ENCODE data around the gene CLEC10A. TPM values are rescaled to one million over a fixed set of nuclear protein-coding genes. Genes with fewer than 3 reads are reported as not detected.
"Not testable (repeated sequence)": the region's sequence is repeated elsewhere in the genome, so short reads cannot be mapped to it uniquely, and the experiment has no call there.

CLEC10A gene
- total and polyA plus RNA-seq, 2 experiments from 2014 or later, result 0.21 to 0.37 TPM

- WGBS (ENCODE audit: low lambda C conversion rate, missing lambda C conversion rate), result 96% methylated on average over 5 of the region's 5 CpGs
- no peaks in the 10 kb centered on the region for H3K4me1 ChIP-seq (ENCODE audit: insufficient read depth)
- H2AFZ ChIP-seq, result no peak overlapping the region
- DNase-seq (ENCODE audit: low spot score), result no peak
- H3K36me3 ChIP-seq (replicated peaks; ENCODE audit: insufficient read depth, low read depth), result no peaks in the 10 kb centered on the region
- no peak overlapping the region for H3K4me3 ChIP-seq
- no peak overlapping the region for H3K27ac ChIP-seq
- no peaks in the 10 kb centered on the region for H3K9me2 ChIP-seq (replicated peaks; ENCODE audit: insufficient read depth)
- no peaks in the 10 kb centered on the region for H4K20me1 ChIP-seq (ENCODE audit: insufficient read depth, poor library complexity, severe bottlenecking)
- no peak overlapping the region for H3K4me2 ChIP-seq
- no peaks in the 10 kb centered on the region for H3K9me3 ChIP-seq (ENCODE audit: low read depth)
- no peak for TF ChIP-seq EZH2 (IDR thresholded peaks at IDR 0.05; ENCODE audit: borderline replicate concordance)
- no peak for TF ChIP-seq CTCF (IDR thresholded peaks at IDR 0.05; ENCODE audit: poor library complexity)
- no peak for TF ChIP-seq EZH2phosphoT487 (IDR thresholded peaks at IDR 0.05; ENCODE audit: low read depth, severe bottlenecking, unreplicated experiment)
- H3K27me3 ChIP-seq, result no peaks in the 10 kb centered on the region
- no peaks in the 10 kb centered on the region for H3K79me2 ChIP-seq
Measured at GRCh38 chr17:7124923-7125322, 44.9 kb upstream of the CLEC10A start.

DNA sequence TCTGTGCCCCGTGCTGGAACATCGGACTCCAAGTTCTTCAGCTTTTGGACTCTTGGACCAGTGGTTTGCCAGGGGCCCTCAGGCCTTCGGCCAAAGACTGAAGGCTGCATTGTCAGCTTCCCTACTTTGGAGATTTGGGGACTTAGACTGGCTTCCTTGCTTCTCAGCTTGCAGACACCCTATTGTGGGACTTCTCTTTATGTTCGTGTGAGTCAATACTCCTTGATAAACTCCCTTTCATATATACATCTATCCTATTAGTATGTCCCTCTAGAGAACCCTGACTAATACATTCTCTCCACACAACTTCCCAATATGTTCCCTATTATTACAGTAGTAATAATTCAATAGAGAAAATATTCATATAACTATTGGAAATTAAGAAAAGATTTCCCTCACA is 43.8 kb upstream of the CLEC10A start:
- no peak overlapping the region for H3K27ac ChIP-seq
- H3K9me2 ChIP-seq (replicated peaks; ENCODE audit: insufficient read depth), result no peaks in the 10 kb centered on the region
- no peaks in the 10 kb centered on the region for H3K27me3 ChIP-seq
- H3K9me3 ChIP-seq (ENCODE audit: low read depth), result no peaks in the 10 kb centered on the region
- H3K36me3 ChIP-seq (replicated peaks; ENCODE audit: insufficient read depth, low read depth), result no peaks in the 10 kb centered on the region
- H3K4me2 ChIP-seq, result no peak overlapping the region
- H3K4me1 ChIP-seq (ENCODE audit: insufficient read depth), result no peaks in the 10 kb centered on the region
- no peak for DNase-seq (ENCODE audit: low spot score)
- no peaks in the 10 kb centered on the region for H3K79me2 ChIP-seq
- WGBS (ENCODE audit: low lambda C conversion rate, missing lambda C conversion rate), result 88% methylated on average over 4 of the region's 4 CpGs
- H3K4me3 ChIP-seq, result no peak overlapping the region
- no peaks in the 10 kb centered on the region for H4K20me1 ChIP-seq (ENCODE audit: insufficient read depth, poor library complexity, severe bottlenecking)
- no peak overlapping the region for H2AFZ ChIP-seq
- TF ChIP-seq EZH2phosphoT487 (IDR thresholded peaks at IDR 0.05; ENCODE audit: low read depth, severe bottlenecking, unreplicated experiment), result no peak
- no peak for TF ChIP-seq CTCF (IDR thresholded peaks at IDR 0.05; ENCODE audit: poor library complexity)
- TF ChIP-seq EZH2 (IDR thresholded peaks at IDR 0.05; ENCODE audit: borderline replicate concordance), result no peak

DNA sequence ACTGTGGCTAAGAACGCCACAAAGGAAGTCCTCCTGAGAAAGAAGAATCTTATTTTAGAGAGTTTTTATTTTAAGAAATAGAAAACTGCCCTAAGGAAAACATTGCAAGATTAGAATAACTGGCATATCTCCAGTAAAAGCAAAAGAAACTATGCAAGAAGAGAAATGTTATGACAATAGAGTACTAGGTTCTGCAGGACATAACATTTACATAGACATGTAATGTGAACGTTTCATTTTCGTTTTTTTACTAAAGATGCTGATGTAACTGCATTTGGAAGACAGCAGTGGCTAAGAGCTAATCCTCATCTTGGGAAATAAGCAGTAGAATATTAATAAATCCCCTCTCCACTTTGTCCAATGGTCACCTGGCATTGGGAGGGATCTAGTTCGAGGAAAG is 42.3 kb upstream of the CLEC10A start:
- Histone ChIP-seq H3K79me2 (no peaks in the 10 kb centered on the region), H3K27ac (no peak overlapping the region), H3K36me3 (replicated peaks; ENCODE audit: insufficient read depth, low read depth) (no peaks in the 10 kb centered on the region), H3K9me2 (replicated peaks; ENCODE audit: insufficient read depth) (no peaks in the 10 kb centered on the region), H3K9me3 (ENCODE audit: low read depth) (no peaks in the 10 kb centered on the region), H2AFZ (no peak overlapping the region), H3K4me3 (no peak overlapping the region), H3K4me1 (ENCODE audit: insufficient read depth) (no peaks in the 10 kb centered on the region), H3K4me2 (no peak overlapping the region), H4K20me1 (ENCODE audit: insufficient read depth, poor library complexity, severe bottlenecking) (no peaks in the 10 kb centered on the region), H3K27me3 (no peaks in the 10 kb centered on the region)
- no peak for TF ChIP-seq EZH2phosphoT487 (IDR thresholded peaks at IDR 0.05; ENCODE audit: low read depth, severe bottlenecking, unreplicated experiment)
- no peak for TF ChIP-seq EZH2 (IDR thresholded peaks at IDR 0.05; ENCODE audit: borderline replicate concordance)
- TF ChIP-seq CTCF (IDR thresholded peaks at IDR 0.05; ENCODE audit: poor library complexity), result no peak
- no peak for DNase-seq (ENCODE audit: low spot score)
- WGBS (ENCODE audit: low lambda C conversion rate, missing lambda C conversion rate), result 85% methylated on average over 4 of the region's 4 CpGs

DNA sequence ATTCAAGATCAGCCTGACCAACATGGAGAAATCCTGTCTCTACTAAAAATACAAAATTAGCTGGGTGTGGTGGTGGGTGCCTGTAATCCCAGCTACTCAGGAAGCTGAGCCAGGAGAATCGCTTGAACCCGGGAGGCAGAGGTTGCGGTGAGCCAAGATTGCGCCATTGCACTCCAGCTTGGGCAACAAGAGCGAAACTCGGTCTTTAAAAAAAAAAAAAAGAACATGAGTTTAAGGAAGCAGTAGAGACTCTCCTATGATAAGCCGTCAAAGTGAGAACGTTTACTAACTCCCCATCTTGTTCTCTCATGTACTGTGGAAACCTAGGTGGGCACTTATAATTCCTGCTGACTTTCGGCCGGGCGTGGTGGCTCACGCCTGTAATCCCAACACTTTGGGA is 40.6 kb upstream of the CLEC10A start:
- not testable (repeated sequence) for DNase-seq (ENCODE audit: low spot score); H3K4me2 ChIP-seq; H2AFZ ChIP-seq; H3K9me3 ChIP-seq (ENCODE audit: low read depth); H3K4me1 ChIP-seq (ENCODE audit: insufficient read depth); H3K79me2 ChIP-seq; H4K20me1 ChIP-seq (ENCODE audit: insufficient read depth, poor library complexity, severe bottlenecking); H3K4me3 ChIP-seq; H3K36me3 ChIP-seq (replicated peaks; ENCODE audit: insufficient read depth, low read depth); H3K27me3 ChIP-seq; H3K9me2 ChIP-seq (replicated peaks; ENCODE audit: insufficient read depth); H3K27ac ChIP-seq
- 91% methylated on average over 12 of the region's 12 CpGs for WGBS (ENCODE audit: low lambda C conversion rate, missing lambda C conversion rate)

Data from hepatocyte (in vitro differentiated cells).